PFSK-1 (cell line): ENCODE results near the gene HOTAIR.

Source experiments
- FOXP2 ChIP-seq: optimal IDR thresholded peaks from 2 replicates; pipeline ENCODE3; 2011; ENCODE audit warnings: borderline replicate concordance, control low read depth, inconsistent platforms; ENCODE audit not compliant: insufficient read depth; ENCODE audit errors: extremely low read length, extremely low read depth
- POLR2AphosphoS5 ChIP-seq: IDR thresholded peaks from 2 replicates; pipeline ENCODE4 v1.6.1; 2012; ENCODE audit warnings: low read depth, mild to moderate bottlenecking, control low read depth, low read length, moderate library complexity
- REST ChIP-seq, 2 experiments: IDR thresholded peaks; 2 replicates each; pipeline versions ENCODE4 v1.6.1 to v1.8.0; 2011 to 2012; ENCODE audit warnings: low read depth in 2 of 2, low read length in 2 of 2, control low read depth in 1 of 2, inconsistent platforms in 1 of 2, mild to moderate bottlenecking in 1 of 2, moderate library complexity in 1 of 2; ENCODE audit not compliant: insufficient read depth in 1 of 2
- SIN3A ChIP-seq: IDR thresholded peaks from 2 replicates; pipeline ENCODE4 v1.6.1; 2012; ENCODE audit warnings: mild to moderate bottlenecking, low read length, moderate library complexity, borderline replicate concordance; ENCODE audit not compliant: insufficient read depth
- TAF1 ChIP-seq: IDR thresholded peaks from 2 replicates; pipeline ENCODE4 v1.6.1; 2012; ENCODE audit warnings: low read length, control low read depth, borderline replicate concordance; ENCODE audit not compliant: insufficient read depth

Gene HOTAIR

DNA sequence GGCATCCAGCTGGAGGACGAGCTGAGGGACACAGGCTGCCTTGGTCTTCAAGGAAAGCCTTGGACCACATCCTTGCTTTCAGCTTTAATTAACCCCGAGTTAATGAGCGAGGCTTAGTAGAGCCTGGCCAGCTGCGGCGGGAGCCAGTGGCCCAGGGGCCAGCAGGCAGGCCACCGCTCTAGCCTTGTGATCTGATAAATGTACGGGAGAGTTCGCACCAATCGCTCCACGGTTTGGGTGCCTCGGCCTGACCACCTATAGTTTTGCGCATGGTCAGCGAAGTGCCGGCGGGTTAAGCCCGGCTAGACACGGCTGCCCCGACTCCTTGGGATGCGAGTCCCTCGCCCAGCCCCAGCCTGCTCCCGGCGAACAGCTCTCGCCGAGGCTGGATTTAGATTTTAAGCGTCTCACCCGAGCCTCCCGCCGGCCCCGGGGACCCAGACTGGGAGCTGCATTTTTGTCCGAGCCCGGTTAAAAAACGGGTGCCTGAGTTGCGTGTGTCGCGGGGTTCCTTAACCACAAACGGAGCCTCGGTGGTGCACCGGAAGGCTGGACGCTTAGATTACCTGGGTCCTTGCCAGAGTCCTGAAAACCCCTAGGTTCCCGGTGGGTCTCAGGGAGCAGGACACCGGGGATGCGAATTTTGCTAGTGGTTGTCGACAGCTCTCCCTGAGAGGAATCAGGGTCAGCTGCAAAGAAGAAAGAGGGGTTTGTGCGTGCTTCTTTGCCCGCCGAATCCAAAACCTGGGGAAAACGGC, 23.0 kb downstream of the HOTAIR start:
- TF ChIP-seq TAF1 (no peak), FOXP2 (no peak), REST (IDR thresholded peaks at IDR 0.05; ENCODE audit: insufficient read depth in 1 of 2, low read depth in 2 of 2, low read length in 2 of 2) (no peak), SIN3A (no peak)

GRCh38 chr12:53950789-53951576, 23.8 kb downstream of the HOTAIR start:
- no peak for TF ChIP-seq POLR2AphosphoS5
- no peak for TF ChIP-seq SIN3A
- TF ChIP-seq FOXP2: no peak
- TF ChIP-seq REST (IDR thresholded peaks at IDR 0.05; ENCODE audit: insufficient read depth in 1 of 2, low read depth in 2 of 2, low read length in 2 of 2): no peak
- TF ChIP-seq TAF1: no peak

- TF ChIP-seq REST (IDR thresholded peaks at IDR 0.05; ENCODE audit: insufficient read depth in 1 of 2, low read depth in 2 of 2, low read length in 2 of 2) (no peak), FOXP2 (no peak), POLR2AphosphoS5 (no peak), TAF1 (no peak), SIN3A (no peak)
Observed at GRCh38 chr12:53950437-53950773, 24.3 kb downstream of the HOTAIR start.

DNA sequence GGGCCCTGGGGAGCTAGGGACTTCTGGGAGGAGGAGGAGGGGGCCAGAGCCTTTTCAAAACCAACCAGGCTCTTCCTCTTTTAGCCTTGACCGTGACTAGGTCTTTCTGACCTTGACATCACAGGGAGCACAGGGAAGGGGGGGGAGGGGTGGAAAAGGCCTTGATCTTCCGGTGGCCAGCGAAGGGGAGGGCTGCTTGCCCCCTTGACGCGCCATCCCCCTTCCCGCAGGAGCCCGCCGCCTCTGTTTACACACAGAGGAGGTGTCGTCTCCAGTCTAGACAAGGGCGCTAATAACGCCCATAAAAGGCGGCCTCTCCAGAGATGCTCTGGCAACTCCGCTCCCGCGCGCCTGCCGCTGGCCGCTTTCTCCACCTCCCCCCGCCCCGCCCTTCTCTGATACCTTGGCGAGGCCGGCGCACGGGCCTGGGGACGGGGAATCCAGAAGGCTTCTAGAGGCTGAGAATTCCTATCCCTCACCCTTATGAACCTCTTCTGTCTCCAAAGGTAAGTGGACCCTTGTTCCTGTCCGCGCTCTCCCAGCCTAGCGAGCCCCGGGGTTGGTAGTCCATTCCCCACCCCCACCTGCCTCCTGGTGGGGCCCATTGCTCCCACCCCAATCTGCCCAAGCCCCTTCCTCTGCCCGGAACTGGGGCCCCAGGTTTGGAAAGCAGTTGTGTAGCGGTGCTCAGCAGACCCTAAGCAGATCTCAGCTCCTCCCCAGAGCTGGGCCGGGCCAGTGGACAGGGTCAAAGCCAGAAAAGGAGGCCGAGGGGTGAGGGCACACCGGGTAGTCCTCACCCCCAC, 24.9 kb downstream of the HOTAIR start:
- TF ChIP-seq REST (IDR thresholded peaks at IDR 0.05; ENCODE audit: insufficient read depth in 1 of 2, low read depth in 2 of 2, low read length in 2 of 2) (no peak), TAF1 (no peak), SIN3A (no peak), POLR2AphosphoS5 (no peak), FOXP2 (no peak)
